ENCODE results near the gene ARHGEF17.
A peak's percentile ranks its signal among the peaks of the same experiment; 100 is the strongest.

Gene ARHGEF17

GRCh38 chr11:73288873-73289707 lies 19.0 kb upstream of the ARHGEF17 start (continued):
- TF ChIP-seq SALL2 (tag by site-specific recombination; IDR thresholded peaks at IDR 0.05; ENCODE audit: borderline replicate concordance) (no peak), ZIC2 (tag by site-specific recombination; IDR thresholded peaks at IDR 0.05) (peak; percentile 48), ZNF785 (tag by site-specific recombination; IDR thresholded peaks at IDR 0.05) (no peak), ZNF274 (IDR thresholded peaks at IDR 0.05; ENCODE audit: low read length) (no peak), ZNF274 (tag by site-specific recombination; IDR thresholded peaks at IDR 0.05; ENCODE audit: borderline replicate concordance) (no peak), IKZF3 (tag by site-specific recombination; IDR thresholded peaks at IDR 0.05) (0 out of 2 replicates have a peak, but pooled peaks have one; percentile 31), ZNF324 (tag by site-specific recombination; IDR thresholded peaks at IDR 0.05) (0 out of 2 replicates have a peak, but pooled peaks have one; percentile 27), ZBTB7A (tag by site-specific recombination; IDR thresholded peaks at IDR 0.05; ENCODE audit: low read depth) (no peak), KLF8 (tag by site-specific recombination; IDR thresholded peaks at IDR 0.05) (no peak), ZBTB6 (tag by site-specific recombination; IDR thresholded peaks at IDR 0.05) (no peak), HIC1 (tag by site-specific recombination; IDR thresholded peaks at IDR 0.05) (peak; percentile 90), ZNF19 (tag by site-specific recombination; IDR thresholded peaks at IDR 0.05; ENCODE audit: low read depth) (no peak), ZNF48 (tag by site-specific recombination; IDR thresholded peaks at IDR 0.05) (no peak), ZNF23 (tag by site-specific recombination; IDR thresholded peaks at IDR 0.05; ENCODE audit: borderline replicate concordance) (no peak), ZNF501 (tag by site-specific recombination; IDR thresholded peaks at IDR 0.05) (peak; percentile 40; the same call in 1 of the 2 replicates), ZNF211 (tag by site-specific recombination; IDR thresholded peaks at IDR 0.05; ENCODE audit: low read depth) (no peak), ZNF148 (tag by site-specific recombination; IDR thresholded peaks at IDR 0.05; ENCODE audit: borderline replicate concordance) (no peak), ZBTB20 (tag by site-specific recombination; IDR thresholded peaks at IDR 0.05) (no peak), ZSCAN30 (tag by site-specific recombination; IDR thresholded peaks at IDR 0.05) (0 out of 2 replicates have a peak, but pooled peaks have one; percentile 39), ZNF335 (tag by site-specific recombination; conservative IDR thresholded peaks at IDR 0.05) (0 out of 2 replicates have a peak, but pooled peaks have one; percentile 20), ZNF692 (tag by site-specific recombination; IDR thresholded peaks at IDR 0.05) (peak; percentile 25; the same call in 1 of the 2 replicates), ZNF629 (tag by site-specific recombination; IDR thresholded peaks at IDR 0.05) (0 out of 2 replicates have a peak, but pooled peaks have one; percentile 23), ZNF426 (tag by site-specific recombination; IDR thresholded peaks at IDR 0.05) (no peak), ZBTB10 (tag by site-specific recombination; IDR thresholded peaks at IDR 0.05) (peak; percentile 66), KLF1 (tag by site-specific recombination; IDR thresholded peaks at IDR 0.05) (peak; percentile 78), ZNF214 (tag by site-specific recombination; IDR thresholded peaks at IDR 0.05; ENCODE audit: borderline replicate concordance) (no peak), GLIS1 (tag by site-specific recombination; IDR thresholded peaks at IDR 0.05) (peak; percentile 86), ZEB2 (tag by site-specific recombination; IDR thresholded peaks at IDR 0.05) (peak; percentile 38; the same call in 1 of the 2 replicates), KLF9 (tag by site-specific recombination; IDR thresholded peaks at IDR 0.05; ENCODE audit: low read depth) (no peak), ZNF404 (tag by site-specific recombination; IDR thresholded peaks at IDR 0.05) (no peak)
